Regular cardiac myocyte (primary cell): ENCODE results near the gene TF. TPM values are rescaled to one million over a fixed set of nuclear protein-coding genes. Genes with fewer than 3 reads are reported as not detected.

Experiments used
- total RNA-seq: library from RNA; depleted of rRNA; stranded (reverse); fragments of >200 nt; gene quantifications from 2 replicates; pipeline ENCODE4 v1.2.3, GENCODE V29; 2014

Gene TF
- total RNA-seq, result 0.28 TPM in 1 of 2 replicates, not detected in the other

GRCh38 chr3:133745981-133746711 lies at the start of gene TF:
TSS of gene TF (plus strand) at chr3:133746393. CDS start at chr3:133746441, 48 bp downstream.

GRCh38 chr3:133805702-133806475 lies 59.7 kb downstream of the TF start, which contains the start of gene SRPRB:
TSS of gene SRPRB (plus strand) at chr3:133805815. CDS start at chr3:133805849, 34 bp downstream.

Other genes starting within 250 kb of the TF start
- gene CDV3, start 172.7 kb upstream of the TF start, total RNA-seq, result 182 and 192 TPM in 2 replicates
- 21.7 and 37.6 TPM in 2 replicates for gene TOPBP1, start 84.5 kb upstream of the TF start, total RNA-seq
- gene SRPRB, start 59.4 kb downstream of the TF start, total RNA-seq, result 133 and 185 TPM in 2 replicates
- gene RAB6B, start 149.5 kb downstream of the TF start, total RNA-seq, result 0.19 and 1.7 TPM in 2 replicates